GM21515 (cell line): Measurements from ENCODE around the gene APEH.

Source experiments
- ATAC-seq: cut with Tn5 transposase; IDR thresholded peaks from one replicate; pipeline ENCODE4 v1.9.1; 2021; ENCODE audit not compliant: unreplicated experiment

The APEH gene

GRCh38 chr3:49650177-49650576, 24.0 kb upstream of the APEH start:
- no peak for ATAC-seq

GRCh38 chr3:49650637-49651036, 23.5 kb upstream of the APEH start:
- no peak for ATAC-seq

- no peak for ATAC-seq
Observed at GRCh38 chr3:49652218-49652902, 21.8 kb upstream of the APEH start.

- ATAC-seq = no peak
Observed at GRCh38 chr3:49652903-49653415, 21.2 kb upstream of the APEH start.

GRCh38 chr3:49653621-49654020, 20.5 kb upstream of the APEH start:
- ATAC-seq = no peak

- ATAC-seq = no peak
Observed at GRCh38 chr3:49654176-49654825, 19.9 kb upstream of the APEH start.

GRCh38 chr3:49654955-49655556, 19.1 kb upstream of the APEH start:
- ATAC-seq = no peak

GRCh38 chr3:49655731-49656285, 18.3 kb upstream of the APEH start:
- no peak for ATAC-seq

GRCh38 chr3:49656541-49657112, 17.5 kb upstream of the APEH start:
- ATAC-seq = no peak

GRCh38 chr3:49657208-49657915, 16.8 kb upstream of the APEH start:
- ATAC-seq = no peak

GRCh38 chr3:49658711-49659110, 15.4 kb upstream of the APEH start:
- no peak for ATAC-seq

GRCh38 chr3:49659756-49660155, 14.4 kb upstream of the APEH start:
- no peak for ATAC-seq

GRCh38 chr3:49661281-49661680, 12.9 kb upstream of the APEH start:
- ATAC-seq = no peak

- no peak for ATAC-seq
Observed at GRCh38 chr3:49662021-49662420, 12.1 kb upstream of the APEH start.

- no peak for ATAC-seq
Observed at GRCh38 chr3:49662720-49663413, 11.3 kb upstream of the APEH start.

- ATAC-seq = no peak
Observed at GRCh38 chr3:49663831-49664230, 10.3 kb upstream of the APEH start.

- ATAC-seq = no peak
Observed at GRCh38 chr3:49664300-49664699, 9.9 kb upstream of the APEH start.

- no peak for ATAC-seq
Observed at GRCh38 chr3:49665822-49666519, 8.2 kb upstream of the APEH start.

GRCh38 chr3:49666592-49666991, 7.6 kb upstream of the APEH start:
- no peak for ATAC-seq
